Measurements from ENCODE around the gene ING4. TPM values are rescaled to one million over a fixed set of nuclear protein-coding genes. Genes with fewer than 3 reads are reported as not detected.

The ING4 gene
- total RNA-seq, 1 experiment from 2014 or later = 16.3 TPM

GRCh38 chr12:6612652-6613014, 50.3 kb downstream of the ING4 start:
- DNase-seq (ENCODE audit: extremely low read depth, low read depth) = no peak

- no peak for DNase-seq (ENCODE audit: extremely low read depth, low read depth)
These were observed 50.7 kb downstream of the ING4 start for GRCh38 chr12:6612247-6612646.

GRCh38 chr12:6608592-6609281, 54.2 kb downstream of the ING4 start:
- no peak for DNase-seq (ENCODE audit: extremely low read depth, low read depth)

- DNase-seq (ENCODE audit: extremely low read depth, low read depth) = peak; percentile 31
These were observed 54.9 kb downstream of the ING4 start for GRCh38 chr12:6607751-6608591.

- DNase-seq (ENCODE audit: extremely low read depth, low read depth) = no peak
These were observed 56.4 kb downstream of the ING4 start for GRCh38 chr12:6606331-6607131.

GRCh38 chr12:6605421-6606330, 57.2 kb downstream of the ING4 start:
- no peak for DNase-seq (ENCODE audit: extremely low read depth, low read depth)

GRCh38 chr12:6604259-6605029, 58.5 kb downstream of the ING4 start:
- DNase-seq (ENCODE audit: extremely low read depth, low read depth) = no peak

- DNase-seq (ENCODE audit: extremely low read depth, low read depth) = no peak
These were observed 59.8 kb downstream of the ING4 start for GRCh38 chr12:6603095-6603567.

GRCh38 chr12:6602526-6602925, 60.4 kb downstream of the ING4 start:
- DNase-seq (ENCODE audit: extremely low read depth, low read depth) = no peak

Small RNA genes lying within 50 kb of the gene (small RNA-seq; reads per million reads assigned to genes)
- gene RNU6-781P = 0 reads per million in 2 experiments

Other genes starting within 250 kb of the ING4 start
- gene CD27, start 218.2 kb downstream of the ING4 start, total RNA-seq (2014; rRNA removed; shearing (Covaris generic)) = not detected in 2 replicates
- gene TAPBPL, start 211.1 kb downstream of the ING4 start, total RNA-seq (2014; rRNA removed; shearing (Covaris generic)) = 3.2 and 3.9 TPM in 2 replicates
- 10.7 and 14.3 TPM in 2 replicates for gene VAMP1, start 192.4 kb downstream of the ING4 start, total RNA-seq (2014; rRNA removed; shearing (Covaris generic))
- gene MRPL51, start 169.9 kb downstream of the ING4 start, total RNA-seq (2014; rRNA removed; shearing (Covaris generic)) = 150 and 183 TPM in 2 replicates
- 60.2 and 68.4 TPM in 2 replicates for gene NCAPD2, start 169.0 kb downstream of the ING4 start, total RNA-seq (2014; rRNA removed; shearing (Covaris generic))
- gene GAPDH, start 128.6 kb downstream of the ING4 start, total RNA-seq (2014; rRNA removed; shearing (Covaris generic)) = 9,568 and 10,591 TPM in 2 replicates
- gene IFFO1, start 107.1 kb downstream of the ING4 start, total RNA-seq (2014; rRNA removed; shearing (Covaris generic)) = 0.15 TPM in 1 of 2 replicates, not detected in the other
- gene NOP2, start 94.8 kb downstream of the ING4 start, total RNA-seq (2014; rRNA removed; shearing (Covaris generic)) = 54.0 and 58.2 TPM in 2 replicates
- gene CHD4, start 55.7 kb downstream of the ING4 start, total RNA-seq (2014; rRNA removed; shearing (Covaris generic)) = 67.0 and 83.8 TPM in 2 replicates
- not detected in 2 replicates for gene LPAR5, start 27.2 kb downstream of the ING4 start, total RNA-seq (2014; rRNA removed; shearing (Covaris generic))
- gene ACRBP, start 15.7 kb downstream of the ING4 start, total RNA-seq (2014; rRNA removed; shearing (Covaris generic)) = 0.40 TPM in 1 of 2 replicates, not detected in the other
- gene ZNF384, start 26.3 kb upstream of the ING4 start, total RNA-seq (2014; rRNA removed; shearing (Covaris generic)) = 14.7 and 18.9 TPM in 2 replicates
- gene PIANP, start 37.7 kb upstream of the ING4 start, total RNA-seq (2014; rRNA removed; shearing (Covaris generic)) = not detected in 2 replicates
- 75.2 and 77.1 TPM in 2 replicates for gene COPS7A, start 60.9 kb upstream of the ING4 start, total RNA-seq (2014; rRNA removed; shearing (Covaris generic))
- gene MLF2, start 90.0 kb upstream of the ING4 start, total RNA-seq (2014; rRNA removed; shearing (Covaris generic)) = 96.3 and 98.8 TPM in 2 replicates
- gene PTMS, start 103.2 kb upstream of the ING4 start, total RNA-seq (2014; rRNA removed; shearing (Covaris generic)) = 116 and 158 TPM in 2 replicates
- gene LAG3, start 109.4 kb upstream of the ING4 start, total RNA-seq (2014; rRNA removed; shearing (Covaris generic)) = 0.25 TPM in 1 of 2 replicates, not detected in the other
- gene CD4, start 126.4 kb upstream of the ING4 start, total RNA-seq (2014; rRNA removed; shearing (Covaris generic)) = not detected in 2 replicates
- gene GPR162, start 158.7 kb upstream of the ING4 start, total RNA-seq (2014; rRNA removed; shearing (Covaris generic)) = 0.61 and 0.94 TPM in 2 replicates
- 16.4 and 16.8 TPM in 2 replicates for gene P3H3, start 165.3 kb upstream of the ING4 start, total RNA-seq (2014; rRNA removed; shearing (Covaris generic))
- 1.5 and 2.3 TPM in 2 replicates for gene GNB3, start 177.8 kb upstream of the ING4 start, total RNA-seq (2014; rRNA removed; shearing (Covaris generic))
- gene CDCA3, start 188.2 kb upstream of the ING4 start, total RNA-seq (2014; rRNA removed; shearing (Covaris generic)) = 31.6 and 33.4 TPM in 2 replicates
- 30.7 and 33.5 TPM in 2 replicates for gene USP5, start 189.0 kb upstream of the ING4 start, total RNA-seq (2014; rRNA removed; shearing (Covaris generic))
- 885 and 1,221 TPM in 2 replicates for gene TPI1, start 204.4 kb upstream of the ING4 start, total RNA-seq (2014; rRNA removed; shearing (Covaris generic))
- gene SPSB2, start 210.2 kb upstream of the ING4 start, total RNA-seq (2014; rRNA removed; shearing (Covaris generic)) = 8.1 and 9.1 TPM in 2 replicates
- gene LRRC23, start 241.7 kb upstream of the ING4 start, total RNA-seq (2014; rRNA removed; shearing (Covaris generic)) = 11.9 and 12.7 TPM in 2 replicates

All from NCI-H460 (cell line).